ENCODE data around the gene CSF1R. TPM values are rescaled to one million over a fixed set of nuclear protein-coding genes. Genes with fewer than 3 reads are reported as not detected.

Gene CSF1R
- total RNA-seq, 1 donor from 2014 or later: not detected

DNA sequence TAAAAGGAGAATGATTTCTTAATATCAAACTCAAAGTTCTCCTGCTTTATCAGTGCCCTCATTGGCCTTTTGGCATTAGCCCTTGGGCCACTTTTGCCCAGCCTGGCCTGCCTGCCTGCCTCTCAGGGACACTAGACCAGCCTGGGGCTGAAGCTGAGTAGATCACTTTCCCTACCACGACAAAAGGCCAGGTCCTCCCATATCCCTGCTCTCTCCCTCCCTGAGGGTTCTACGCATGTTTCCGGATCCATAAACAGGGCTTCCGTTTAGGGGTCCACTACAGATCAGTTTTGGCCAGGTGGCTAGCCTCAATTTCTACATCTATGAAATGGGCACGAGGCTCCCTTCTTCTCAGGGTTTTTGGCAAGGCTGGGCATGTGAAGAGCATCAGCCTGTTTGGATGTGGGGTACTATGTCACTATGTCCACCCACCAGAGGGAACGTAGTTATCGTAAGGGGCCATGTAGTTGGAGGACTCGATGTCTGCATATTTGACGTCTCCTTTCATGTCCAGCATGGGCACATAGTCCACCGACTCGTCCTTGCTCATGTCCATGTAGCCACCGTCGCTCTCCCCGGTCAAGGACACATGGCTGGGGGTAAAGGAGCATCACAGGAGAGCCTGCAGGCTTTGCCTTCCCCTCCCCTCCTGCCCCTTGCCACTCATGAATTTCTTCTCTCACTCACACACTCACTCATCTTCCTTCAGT lies 35.2 kb upstream of the CSF1R start:
- intact Hi-C loops (cut with micrococcal nuclease): loop anchor here (2.0 kb wide), 1 partner anchor 121 kb away; the partner anchor contains the start of genes HMGXB3 and TIGD6

DNA sequence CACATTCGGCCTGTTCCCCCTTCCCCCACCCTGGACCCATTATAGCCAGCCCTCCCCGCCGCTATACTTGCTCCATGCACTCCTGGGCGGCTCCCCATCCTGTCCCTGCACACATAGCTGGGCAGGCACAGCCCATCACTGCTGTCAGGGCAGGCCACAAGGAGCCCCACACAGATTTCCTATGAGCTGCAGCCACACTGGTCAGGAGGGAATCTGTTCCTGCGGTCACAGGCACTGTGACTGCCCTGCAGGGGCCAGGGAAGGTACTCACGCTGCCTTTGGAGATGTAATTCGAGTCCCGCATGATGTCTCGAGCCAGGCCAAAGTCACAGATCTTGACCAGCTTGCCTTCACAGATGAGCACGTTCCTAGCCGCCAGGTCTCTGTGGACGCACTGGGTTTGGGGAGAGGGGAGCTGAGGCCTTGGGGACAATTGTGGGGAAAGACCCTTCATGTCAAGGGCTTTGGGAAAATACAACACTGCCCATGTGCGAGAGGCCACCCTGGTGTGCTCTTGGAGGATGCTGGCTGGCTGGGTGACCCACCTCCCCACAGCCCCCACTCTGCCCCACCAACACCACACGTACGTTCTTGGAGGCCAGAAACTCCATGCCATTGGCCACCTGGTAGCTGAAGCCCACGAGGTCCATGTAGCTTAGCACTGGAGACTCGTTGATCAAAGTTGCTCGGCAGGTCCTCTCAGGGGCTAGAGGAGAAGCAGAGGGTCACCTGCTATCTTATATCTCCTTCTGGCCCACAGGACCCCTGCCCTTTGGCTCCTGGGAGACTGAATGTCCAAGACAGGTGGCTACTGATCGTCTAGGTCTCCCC lies 34.5 kb upstream of the CSF1R start:
- intact Hi-C loops (cut with micrococcal nuclease): no loop called here

DNA sequence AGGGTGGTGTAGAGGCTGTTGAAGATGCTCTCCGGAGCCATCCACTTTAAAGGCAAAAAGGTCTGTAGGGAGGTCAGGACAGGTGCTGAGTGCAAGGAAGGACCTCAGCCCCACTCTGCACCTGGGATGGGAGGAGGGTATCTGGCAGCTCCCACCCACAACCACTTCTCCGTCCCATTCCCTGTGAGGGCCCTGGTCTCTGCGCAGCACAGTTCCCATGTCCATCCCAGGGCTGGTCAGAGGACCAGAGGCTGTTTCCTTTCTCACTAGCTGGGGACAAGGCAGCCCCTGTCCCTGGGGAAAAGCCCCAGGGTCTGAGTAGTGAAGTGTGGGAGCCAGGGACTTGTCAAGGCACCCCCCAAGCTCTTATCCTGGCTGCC lies 33.7 kb upstream of the CSF1R start:
- intact Hi-C loops (cut with micrococcal nuclease): no loop called here

DNA sequence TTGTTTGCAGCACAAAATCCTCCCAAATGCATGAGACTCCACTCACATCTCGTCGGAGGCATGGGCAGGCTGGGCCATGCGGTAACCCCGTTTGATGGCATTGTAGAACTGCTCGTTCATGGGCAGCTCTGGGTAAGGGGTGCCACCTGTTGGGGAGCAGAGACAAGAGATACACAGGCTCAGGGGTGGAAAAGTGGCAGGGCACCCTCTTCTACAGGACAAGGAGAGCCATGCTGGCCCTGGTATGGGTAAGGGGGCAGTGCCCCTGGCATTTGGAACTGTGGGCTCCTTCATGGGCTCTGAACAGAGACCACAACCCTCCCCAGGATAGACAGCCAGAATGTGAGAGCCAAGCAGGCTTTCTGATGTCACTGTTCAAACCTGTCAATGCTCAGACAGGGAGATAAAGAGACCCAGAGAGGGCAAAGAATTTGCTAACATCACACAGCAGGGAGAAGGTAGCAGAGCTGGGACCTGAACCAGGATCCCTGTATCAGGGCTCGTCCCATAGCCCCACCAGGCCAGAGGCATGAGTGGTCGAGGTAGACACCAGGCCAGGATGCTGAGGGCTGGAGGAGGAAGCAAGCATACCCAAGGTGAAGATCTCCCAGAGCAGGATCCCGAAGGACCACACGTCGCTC lies 33.2 kb upstream of the CSF1R start:
- intact Hi-C loops (cut with micrococcal nuclease): no loop called here

DNA sequence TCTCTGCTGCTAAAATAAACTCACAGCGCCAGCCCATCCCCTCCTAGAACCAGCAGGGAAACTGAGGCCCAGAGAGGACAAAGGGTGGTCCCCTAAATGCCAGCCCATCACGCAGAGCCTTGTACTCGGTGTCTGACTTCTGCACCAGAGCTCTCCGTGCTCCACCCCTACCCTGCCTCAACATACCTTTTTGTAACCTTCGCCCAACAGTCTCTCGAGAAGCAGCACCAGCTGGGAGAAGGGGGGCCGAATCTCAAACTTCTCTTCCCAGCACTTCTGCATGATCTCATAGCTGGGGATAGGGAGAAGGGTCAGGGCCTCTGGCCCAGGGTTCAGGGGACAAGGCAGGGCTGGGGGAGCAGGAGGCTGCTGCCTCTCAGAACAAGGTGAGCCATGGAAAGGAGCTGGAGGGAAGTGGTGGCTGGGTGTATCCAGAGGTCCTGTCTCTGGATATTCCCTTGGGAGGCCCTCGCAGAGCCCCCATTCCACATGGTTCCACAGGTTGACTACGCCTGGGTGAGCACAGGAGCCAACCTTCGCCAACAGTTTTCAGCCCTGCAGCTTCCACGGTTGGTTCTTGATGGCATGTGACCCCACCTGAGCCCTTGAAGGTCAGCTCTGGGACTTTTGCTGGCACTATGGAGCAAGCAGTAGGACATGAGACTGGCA lies 32.3 kb upstream of the CSF1R start:
- intact Hi-C loops (cut with micrococcal nuclease): no loop called here

DNA sequence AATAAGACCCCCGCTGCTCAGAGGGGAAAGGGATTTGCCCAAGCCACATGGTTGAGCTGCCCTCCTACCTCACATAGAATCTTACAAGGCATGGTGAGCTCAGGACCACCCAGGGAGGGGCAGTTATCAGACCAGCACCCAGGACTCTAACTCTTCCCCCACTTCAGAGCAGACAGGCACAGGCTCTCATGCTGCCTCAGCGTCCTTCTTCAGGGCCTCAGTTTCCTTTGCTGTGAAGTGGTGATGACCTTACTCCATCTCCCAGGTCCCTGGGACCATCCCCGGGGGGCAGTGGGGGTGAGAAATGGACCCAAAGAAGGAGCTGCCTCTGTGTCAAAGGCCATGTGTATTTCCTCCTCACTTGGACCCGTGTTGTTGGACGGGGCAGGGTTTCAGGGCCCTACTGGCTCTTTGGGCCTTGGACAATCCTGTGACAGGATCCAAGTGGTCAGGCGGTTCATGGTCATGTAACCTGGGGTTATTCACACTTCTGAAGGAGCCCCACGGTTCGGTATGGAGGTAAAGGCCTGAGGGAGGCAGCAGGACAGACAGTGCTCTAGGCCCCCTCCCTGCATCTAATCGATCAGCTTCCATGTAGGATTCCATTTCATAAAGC lies 31.7 kb upstream of the CSF1R start:
- intact Hi-C loops (cut with micrococcal nuclease): no loop called here

DNA sequence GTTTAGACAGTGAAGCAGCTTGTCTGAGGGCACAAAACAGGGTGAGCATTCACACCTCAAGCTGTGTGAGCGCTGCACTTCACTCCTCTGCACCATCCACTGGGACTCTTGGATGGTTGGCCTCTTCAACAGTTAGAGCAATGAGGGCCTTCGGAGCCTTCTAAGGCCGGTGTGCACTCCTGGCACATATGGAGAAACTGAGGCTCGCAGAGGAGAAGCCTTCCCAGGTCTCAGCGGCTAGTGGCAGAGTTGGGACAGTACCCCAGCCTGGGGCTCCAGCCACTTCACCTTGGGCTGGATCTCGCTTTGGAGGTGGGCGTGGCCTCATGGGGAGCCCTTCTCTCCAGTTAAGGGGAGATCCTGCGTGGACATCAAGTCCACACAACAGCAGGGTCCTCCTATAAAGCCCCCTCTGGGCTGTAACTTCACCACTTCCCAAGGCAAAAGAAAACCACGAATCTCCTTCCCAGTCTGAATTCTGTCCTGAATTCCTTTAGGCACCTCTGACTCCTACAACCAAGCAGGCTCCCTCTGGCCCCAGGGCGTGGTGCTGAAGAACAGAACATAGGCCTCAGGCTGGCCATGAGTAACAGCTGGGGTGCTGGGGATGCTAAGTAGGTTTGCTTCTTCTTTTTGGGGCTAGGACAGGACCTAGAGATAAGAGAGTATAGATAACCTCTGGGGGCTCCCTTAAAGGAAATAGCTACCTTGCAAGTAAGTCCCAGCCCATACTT lies 30.5 kb upstream of the CSF1R start:
- intact Hi-C loops (cut with micrococcal nuclease): no loop called here

DNA sequence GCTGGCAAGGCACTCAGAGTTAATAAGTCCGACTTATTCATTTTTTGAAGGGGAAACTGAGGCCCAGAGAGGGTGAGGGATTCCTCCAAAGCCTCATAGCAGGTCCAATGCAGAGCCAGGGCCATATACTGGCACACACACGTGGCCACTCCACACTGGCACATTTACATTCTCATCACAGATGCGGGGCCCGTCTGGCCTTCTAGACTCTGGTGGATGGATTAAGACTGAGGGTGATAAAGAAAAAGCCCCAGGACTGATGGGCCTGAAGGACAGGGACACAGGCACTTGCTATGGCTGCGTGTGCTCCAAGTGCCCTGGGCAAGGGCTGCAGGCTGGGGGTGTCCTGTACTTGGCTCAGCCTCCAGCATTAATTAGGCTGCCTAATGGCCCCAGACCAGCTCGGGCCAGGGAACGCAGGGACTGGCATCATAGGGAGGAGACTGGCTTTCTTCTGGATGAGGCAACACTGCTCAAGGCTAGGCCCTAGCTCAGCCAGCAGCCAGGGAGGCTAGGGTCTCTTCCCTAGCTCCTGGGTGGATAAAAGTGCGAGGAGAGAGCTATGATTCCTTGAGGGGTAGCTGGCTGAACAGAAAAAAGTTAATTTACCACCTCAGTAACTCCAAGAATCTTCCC lies 28.5 kb upstream of the CSF1R start:
- intact Hi-C loops (cut with micrococcal nuclease): no loop called here

DNA sequence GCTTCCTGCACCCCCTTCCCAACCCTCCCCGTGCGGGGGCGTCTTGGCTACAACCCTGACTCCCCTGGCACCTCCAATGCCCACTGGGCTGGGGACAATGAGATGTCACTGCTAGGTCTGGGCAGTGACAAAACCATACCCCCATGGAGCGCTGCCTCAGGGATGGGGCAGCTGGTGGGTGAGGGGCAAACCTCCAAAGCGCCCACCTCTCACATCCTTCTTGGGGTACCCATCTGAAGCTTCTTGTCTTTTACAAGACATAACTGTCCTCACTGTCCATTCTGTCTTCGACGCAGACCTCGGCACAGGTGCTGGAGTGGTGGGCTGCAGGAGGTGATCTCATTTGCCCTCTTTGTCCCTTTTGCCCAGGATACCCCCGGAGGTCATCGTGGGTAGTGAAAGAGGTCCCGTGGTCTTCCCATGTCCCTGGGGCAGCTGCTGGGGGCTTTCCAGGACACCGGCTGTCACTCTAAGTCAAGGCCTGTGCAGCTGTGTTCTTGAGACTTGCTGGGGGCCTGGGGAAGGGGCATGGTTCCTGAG lies 27.8 kb upstream of the CSF1R start:
- intact Hi-C loops (cut with micrococcal nuclease): no loop called here

DNA sequence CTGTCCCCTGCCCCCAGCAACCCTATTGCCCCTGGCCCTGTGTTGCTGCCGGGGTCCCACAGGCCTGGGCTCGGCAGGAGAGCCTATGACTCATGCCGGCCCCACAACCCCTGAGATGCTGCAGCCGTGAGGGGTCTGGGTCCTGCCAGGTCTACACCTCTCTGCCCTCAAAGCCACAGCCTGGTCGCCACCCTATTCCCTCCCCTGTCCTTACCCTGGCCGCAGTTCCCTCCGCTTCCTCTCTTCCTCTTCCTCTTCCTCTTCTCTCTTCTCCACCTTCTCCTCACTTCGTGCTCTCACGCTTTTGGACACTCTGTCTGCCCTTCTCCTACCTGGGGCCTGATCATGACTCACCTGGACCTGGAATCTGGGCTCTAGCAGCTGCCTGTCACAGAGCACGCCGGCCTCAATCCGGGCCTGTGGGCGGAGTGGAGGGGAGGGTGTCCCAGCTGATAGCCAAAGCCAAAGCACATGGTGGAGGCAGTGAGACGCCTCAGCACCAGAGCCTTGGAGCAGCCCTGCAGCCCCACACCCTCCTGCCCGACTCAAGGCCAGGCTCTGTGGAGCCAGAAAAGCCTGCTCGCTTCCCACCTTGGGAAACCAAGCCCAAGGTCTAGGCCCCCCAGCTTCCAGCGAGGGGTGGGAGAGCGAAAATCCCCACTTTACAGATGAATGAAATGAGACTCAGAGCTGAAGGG lies 26.8 kb upstream of the CSF1R start:
- intact Hi-C loops (cut with micrococcal nuclease): no loop called here

DNA sequence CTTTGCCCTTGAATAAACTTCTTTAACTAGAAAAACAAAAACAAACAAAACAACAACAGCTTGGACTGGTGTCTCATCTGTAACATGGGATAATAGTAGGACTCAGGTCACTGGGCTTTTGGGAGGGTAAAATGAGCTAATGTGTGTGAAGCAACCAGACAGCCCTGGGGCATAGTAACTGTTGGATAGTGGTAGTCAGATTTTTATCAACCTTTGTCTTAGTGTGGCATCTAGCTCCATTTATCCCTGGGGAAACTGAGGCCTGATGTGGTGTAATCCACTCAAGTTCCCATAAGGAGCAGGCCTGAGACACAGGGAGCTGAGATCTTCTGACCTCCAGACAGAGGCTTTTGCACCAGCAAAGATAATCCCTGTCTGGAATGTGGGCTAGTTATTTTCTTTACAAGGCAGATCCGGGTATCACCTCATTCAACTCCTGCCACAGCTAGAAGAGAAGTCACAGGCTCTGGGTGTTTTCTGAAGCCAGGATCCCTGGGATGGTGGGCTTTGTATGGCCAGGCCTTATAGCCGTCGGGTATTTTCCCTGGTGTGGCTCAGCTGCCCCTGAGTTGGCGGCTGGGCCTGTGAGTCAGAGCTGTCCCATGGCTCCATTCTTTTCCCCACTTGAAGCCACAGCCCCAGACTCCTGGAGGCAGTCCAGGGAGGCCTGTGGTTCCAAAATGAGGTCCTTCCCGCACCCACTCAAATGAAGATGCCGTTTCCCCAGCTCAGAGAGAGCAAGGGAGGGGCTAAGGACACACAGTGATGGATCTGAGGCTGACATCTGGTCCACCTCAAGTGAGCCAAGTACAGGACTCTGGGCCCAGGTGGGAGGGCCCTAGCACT lies 26.1 kb upstream of the CSF1R start:
- intact Hi-C loops (cut with micrococcal nuclease): no loop called here

DNA sequence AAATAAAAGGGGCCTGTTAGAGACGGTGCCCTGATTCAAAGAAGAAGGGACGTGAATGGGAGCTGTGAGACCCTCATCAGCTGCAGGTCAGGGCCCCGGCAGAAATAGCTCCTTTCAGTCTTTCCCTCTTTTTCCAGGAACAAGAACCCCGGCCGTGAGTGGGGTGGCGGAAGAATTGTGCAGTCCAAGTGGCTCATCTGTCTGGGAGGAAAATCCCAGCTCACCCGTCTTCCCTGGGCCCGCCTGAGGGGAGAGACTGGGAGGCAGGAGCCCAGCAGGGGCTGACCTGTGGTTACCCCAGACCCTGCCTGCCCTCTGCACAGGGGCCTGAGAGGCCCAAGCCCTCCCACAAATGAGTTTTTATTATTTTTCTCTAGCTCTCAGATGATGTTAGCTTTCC lies 24.8 kb upstream of the CSF1R start:
- intact Hi-C loops (cut with micrococcal nuclease): no loop called here

DNA sequence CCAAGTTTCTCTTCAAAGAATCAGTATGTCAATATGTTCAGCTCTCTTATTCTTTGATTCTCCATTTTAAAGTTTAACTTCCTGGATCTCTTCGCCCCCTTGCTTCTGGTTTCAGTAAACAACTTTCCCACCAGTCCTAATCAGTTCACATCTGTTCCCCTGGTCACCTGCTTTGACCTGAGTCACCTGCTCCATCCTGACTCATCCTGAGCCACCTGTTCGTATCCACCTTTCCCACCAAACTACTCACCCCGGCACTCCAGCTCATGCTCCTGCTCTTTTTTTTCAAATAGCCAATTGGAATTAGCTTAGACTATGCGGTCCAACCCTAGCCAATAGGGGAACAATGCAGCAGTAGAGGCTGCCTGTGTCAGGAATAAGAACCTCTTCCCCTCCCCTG lies 23.6 kb upstream of the CSF1R start:
- intact Hi-C loops (cut with micrococcal nuclease): no loop called here

DNA sequence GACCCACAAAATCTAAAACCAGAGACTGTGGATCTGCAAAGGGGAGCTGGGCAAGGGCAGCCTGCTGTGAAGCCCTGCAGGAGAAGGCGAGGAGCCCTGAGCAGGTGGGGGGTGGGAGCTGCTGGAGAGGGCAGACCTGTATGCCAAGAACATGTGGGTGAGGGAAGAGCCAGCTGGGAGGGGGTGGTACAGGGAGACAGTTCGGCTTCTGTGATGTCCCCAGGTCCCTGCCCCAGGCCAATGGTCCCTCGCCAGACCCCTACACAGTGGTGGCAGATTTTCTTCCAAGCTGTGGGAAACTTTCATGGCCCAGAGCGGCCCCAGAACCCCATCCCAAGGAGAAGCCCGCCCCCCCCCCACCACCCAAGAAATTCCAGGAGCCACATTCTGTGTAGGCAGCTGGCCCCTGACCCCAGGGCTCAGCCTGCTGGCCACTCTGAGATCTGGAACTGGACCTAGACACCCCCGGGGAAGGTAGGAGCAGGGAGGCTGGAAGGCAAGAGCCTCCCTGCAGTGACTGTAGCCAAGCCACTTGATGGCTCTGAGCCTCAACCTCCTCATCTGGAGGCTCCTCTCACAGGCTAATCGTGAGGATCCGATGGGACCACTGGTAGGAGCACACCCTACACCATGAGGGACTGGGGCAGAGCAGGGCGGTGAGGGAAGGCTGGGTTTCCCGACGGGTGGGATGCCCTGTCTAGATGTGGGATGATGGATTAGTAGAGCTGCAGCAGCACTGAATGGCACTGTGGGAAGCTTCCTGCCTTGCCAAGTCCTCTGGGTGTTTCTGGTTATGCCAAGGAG lies 22.6 kb upstream of the CSF1R start:
- intact Hi-C loops (cut with micrococcal nuclease): no loop called here

DNA sequence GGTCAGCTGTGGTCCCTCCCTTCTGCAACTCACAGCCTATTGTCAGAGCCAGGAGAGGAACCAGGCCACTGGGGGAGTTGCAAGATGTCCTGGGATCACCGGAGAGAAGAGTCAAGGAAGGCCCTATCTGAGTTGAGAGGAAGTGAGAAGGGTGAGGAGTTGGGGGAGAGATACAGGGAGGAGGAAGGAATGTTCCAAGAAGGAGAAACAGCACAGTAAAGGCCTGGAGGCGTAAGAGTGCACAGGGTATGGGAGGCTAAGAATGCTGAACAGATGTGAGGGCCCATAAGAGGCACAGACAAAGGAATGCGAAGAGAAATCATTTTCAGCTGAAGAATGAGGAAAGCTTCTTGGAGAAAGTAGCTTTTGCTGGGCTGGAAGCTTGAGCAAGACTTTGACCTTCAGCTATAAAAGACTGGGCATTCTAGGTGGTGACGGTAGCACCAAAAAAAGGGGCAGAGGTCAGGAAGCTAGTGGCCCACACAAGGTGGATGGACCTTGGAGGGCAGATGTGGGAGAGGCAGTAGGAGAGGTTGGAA lies 21.6 kb upstream of the CSF1R start:
- intact Hi-C loops (cut with micrococcal nuclease): no loop called here

DNA sequence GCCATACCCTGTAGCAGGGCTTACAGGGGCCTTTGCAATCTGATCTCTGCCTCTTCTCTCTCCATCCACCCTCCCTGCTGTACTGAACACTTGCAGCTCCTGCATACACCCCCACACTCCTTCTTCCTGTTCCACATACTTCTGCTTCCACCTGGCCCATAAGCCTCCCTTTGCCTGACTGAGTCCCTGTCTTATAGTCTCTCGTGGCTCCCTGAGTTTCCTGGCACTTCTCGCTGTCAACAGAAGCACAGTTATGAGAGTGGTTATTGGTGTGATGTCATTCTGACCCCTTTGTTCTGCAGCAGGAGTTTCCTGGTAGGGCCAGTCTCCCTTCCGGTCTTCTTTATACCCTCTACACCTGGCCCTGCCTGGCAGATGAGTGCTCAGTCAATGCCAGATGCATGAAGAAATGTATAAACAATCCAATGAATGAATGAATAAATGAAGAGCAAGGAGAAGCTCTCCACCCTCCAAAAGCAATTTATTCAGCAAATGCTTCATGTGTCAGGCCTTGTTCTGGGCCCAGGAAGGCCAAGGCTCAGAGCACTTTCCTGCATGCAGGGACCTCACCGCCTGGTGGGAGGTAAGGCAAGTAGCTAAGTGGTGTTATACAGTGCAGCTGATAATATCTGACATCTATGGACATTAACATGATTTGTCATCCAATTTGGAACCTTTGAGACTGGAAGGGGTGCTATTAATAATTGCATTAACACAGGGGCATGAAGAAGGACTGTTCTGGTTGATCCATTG lies 20.5 kb upstream of the CSF1R start:
- intact Hi-C loops (cut with micrococcal nuclease): no loop called here
